Heart left ventricle (tissue), 16 donors: ENCODE measurements around the gene POLR1G. TPM values are rescaled to one million over a fixed set of nuclear protein-coding genes. Genes with fewer than 3 reads are reported as not detected.

Source experiments
- ATAC-seq, 4 donors: fragments of 200-7000 bp; cut with Tn5 transposase; one replicate each; pipeline ENCODE4 v1.9.1; 2020 to 2022; ENCODE audit warnings: moderate library complexity in 4 of 4, mild to moderate bottlenecking in 3 of 4, moderate number of reproducible peaks in 1 of 4
- DNase-seq, 5 donors: peaks; one replicate each; pipeline ENCODE4 v3.0.0-alpha.2; 2020
- H3K27ac ChIP-seq, 12 donors: fragments of 200-600 bp; sonication (generic) in 4 of 12; one replicate each; pipeline versions ENCODE4 v1.5.0 to v1.8.0; 2016 to 2022; ENCODE audit warnings: mild to moderate bottlenecking in 2 of 12
- H3K27me3 ChIP-seq, 9 donors: fragments of 200-600 bp; sonication (generic) in 2 of 9; one replicate each; pipeline versions ENCODE4 v1.5.1 to v1.8.0; 2016 to 2022; ENCODE audit warnings: mild to moderate bottlenecking in 3 of 9
- H3K36me3 ChIP-seq, 9 donors: fragments of 200-600 bp; sonication (generic) in 2 of 9; one replicate each; pipeline versions ENCODE4 v1.5.0 to v1.8.0; 2018 to 2022; ENCODE audit warnings: mild to moderate bottlenecking in 2 of 9
- H3K4me1 ChIP-seq, 12 donors: fragments of 200-600 bp; sonication (generic) in 4 of 12; one replicate each; pipeline versions ENCODE4 v1.5.0 to v1.8.0; 2016 to 2022; ENCODE audit warnings: mild to moderate bottlenecking in 3 of 12
- H3K4me3 ChIP-seq, 12 donors: fragments of 200-600 bp; sonication (generic) in 4 of 12; one replicate each; pipeline versions ENCODE4 v1.5.0 to v1.8.0; 2017 to 2022; ENCODE audit warnings: mild to moderate bottlenecking in 9 of 12, moderate library complexity in 4 of 12
- H3K9me3 ChIP-seq, 12 donors: fragments of 200-600 bp; sonication (generic) in 4 of 12; one replicate each; pipeline versions ENCODE4 v1.5.0 to v1.8.0; 2016 to 2022; ENCODE audit warnings: mild to moderate bottlenecking in 1 of 12
- POLR2A ChIP-seq, 2 donors: fragments of 450-650 bp; IDR thresholded peaks; one replicate each; pipeline ENCODE4 v1.6.1; 2017; ENCODE audit warnings: antibody characterized with exemption in 2 of 2, mild to moderate bottlenecking in 2 of 2, moderate library complexity in 2 of 2
- WGBS, 4 donors: extraction: QIAGEN DNeasy Blood & Tissue Kit in 2 of 4; methylation state at CpG; one replicate each; pipeline versions ENCODE4 v1.1.5 to v1.1.7; 2013 to 2018; 5-methylcytosine and 5-hydroxymethylcytosine counted together
- intact Hi-C, 10 donors: fragments of 100-400 bp; cut with DNase I; formaldehyde crosslinking; loops; one replicate each; pipeline versions ENCODE4 v1.11.1 to v1.14.2; 2022
- polyA plus RNA-seq, 2 donors: library from polyadenylated mRNA; stranded (reverse); fragments of 200-250 nt; gene quantifications; one replicate each; pipeline ENCODE4 v1.2.3, GENCODE V29; 2013
- total RNA-seq, 9 donors: library from RNA; depleted of rRNA in 2 of 9; stranded (reverse); fragments of >200 nt in 2 of 9; fragmentation: NEBNext Ultra II Directional in 3 of 9; extraction: Animal tissue kit (Norgen Biotek cat#: 25700) in 3 of 9; gene quantifications; one replicate each; pipeline versions ENCODE4 v1.1.0 to v1.2.4, GENCODE V29; 2016 to 2023
- TF ChIP-seq, protein P1 (sequence below), 12 donors: fragments of 200-600 bp; sonication (generic) in 4 of 12; IDR thresholded peaks; one replicate each; pipeline versions ENCODE4 v1.5.0 to v1.8.0; 2018 to 2022; ENCODE audit warnings: antibody characterized with exemption in 12 of 12, mild to moderate bottlenecking in 5 of 12
- donor health status: ischemic (EF 13 %, LVEDD 7.1; RV severe dilation, severe dysfunction).
- donor health status: healthy with polysubstance abuse.
- donor health status: DM: no; HTN: yes; CAD: no.
- donor health status: DM: no; HTN: no; CAD: no.
- donor health status: ischemic (EF 25% LVEDD 6.9; RV normal size, moderate dysfunction).
- donor health status: ischemic (EF 25% LVEDD 5.7; RV mildly dilated, moderate dysfunction).
- donor health status: healthy.
- donor health status: DM: yes; HTN: yes; CAD: no.
- donor health status: ischemic (EF 35%, LVEDD 5.7; RV mildly dilated, moderate dysfunction).
- donor health status: nonischemic (EF 11% LVEDD 7.7; RV severe dilation, severe dysfunction).
- donor health status: DM: yes; HTN: yes; CAD: no.
- donor health status: PGD.
- donor health status: ischemic (EF 29% LVEDD 5.4; RV normal size, mild dysfunction).
- donor health status: nonischemic (EF 23%, LVEDD 6.1; RV moderate dilation, normal function).

POLR1G gene
- total and polyA plus RNA-seq, 11 donors, result 4.4 to 10.6 (median 6.9) TPM

- peaks cover 3 to 47% (median 26%) of the 10 kb centered on the region in 12 donors for H3K4me1 ChIP-seq
- H3K4me3 ChIP-seq, result no peak overlapping the region
- H3K9me3 ChIP-seq, result no peaks in the 10 kb centered on the region
- ATAC-seq (no peak), DNase-seq (no peak)
- H3K27me3 ChIP-seq, result no peaks in the 10 kb centered on the region
- 84 to 88% (median 86%) methylated on average over 6 of the region's 6 CpGs for WGBS, 4 donors
- H3K27ac ChIP-seq, result no peak overlapping the region
- H3K36me3 ChIP-seq, result no peaks in the 10 kb centered on the region
- no peak for TF ChIP-seq POLR2A (IDR thresholded peaks at IDR 0.05)
- TF ChIP-seq, protein P1, sequence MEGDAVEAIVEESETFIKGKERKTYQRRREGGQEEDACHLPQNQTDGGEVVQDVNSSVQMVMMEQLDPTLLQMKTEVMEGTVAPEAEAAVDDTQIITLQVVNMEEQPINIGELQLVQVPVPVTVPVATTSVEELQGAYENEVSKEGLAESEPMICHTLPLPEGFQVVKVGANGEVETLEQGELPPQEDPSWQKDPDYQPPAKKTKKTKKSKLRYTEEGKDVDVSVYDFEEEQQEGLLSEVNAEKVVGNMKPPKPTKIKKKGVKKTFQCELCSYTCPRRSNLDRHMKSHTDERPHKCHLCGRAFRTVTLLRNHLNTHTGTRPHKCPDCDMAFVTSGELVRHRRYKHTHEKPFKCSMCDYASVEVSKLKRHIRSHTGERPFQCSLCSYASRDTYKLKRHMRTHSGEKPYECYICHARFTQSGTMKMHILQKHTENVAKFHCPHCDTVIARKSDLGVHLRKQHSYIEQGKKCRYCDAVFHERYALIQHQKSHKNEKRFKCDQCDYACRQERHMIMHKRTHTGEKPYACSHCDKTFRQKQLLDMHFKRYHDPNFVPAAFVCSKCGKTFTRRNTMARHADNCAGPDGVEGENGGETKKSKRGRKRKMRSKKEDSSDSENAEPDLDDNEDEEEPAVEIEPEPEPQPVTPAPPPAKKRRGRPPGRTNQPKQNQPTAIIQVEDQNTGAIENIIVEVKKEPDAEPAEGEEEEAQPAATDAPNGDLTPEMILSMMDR (IDR thresholded peaks at IDR 0.05), result peak in 8 of 12 donors; percentile 9 to 44 (median 28)
- intact Hi-C loops, result no loop called here
Observed at GRCh38 chr19:45446295-45446694, 39.9 kb downstream of the POLR1G start.

DNA sequence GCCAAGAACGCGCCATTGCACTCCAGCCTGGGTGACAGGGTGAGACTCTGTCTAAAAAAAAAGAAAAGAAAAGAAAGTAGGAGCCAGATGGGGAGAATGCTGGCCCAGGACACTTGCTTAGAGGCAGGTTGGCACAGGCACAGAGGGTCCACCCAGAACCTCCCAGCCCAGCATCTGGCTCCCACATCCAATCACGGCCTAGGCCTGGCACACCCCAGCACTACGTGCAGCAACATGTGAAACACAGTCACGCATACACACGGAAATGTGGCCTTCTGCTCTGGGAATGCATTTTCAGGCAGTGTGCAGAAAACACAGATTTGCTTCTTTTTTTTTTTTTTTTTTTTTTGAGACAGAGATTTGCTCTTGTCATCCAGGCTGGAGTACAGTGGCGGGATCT lies 40.5 kb downstream of the POLR1G start:
- no peaks in the 10 kb centered on the region for H3K9me3 ChIP-seq
- H3K36me3 ChIP-seq, result no peaks in the 10 kb centered on the region
- no peaks in the 10 kb centered on the region for H3K27me3 ChIP-seq
- TF ChIP-seq, protein P1 (IDR thresholded peaks at IDR 0.05), result no peak
- TF ChIP-seq POLR2A (IDR thresholded peaks at IDR 0.05), result no peak
- H3K4me3 ChIP-seq, result no peak overlapping the region
- H3K4me1 ChIP-seq, result peaks cover 3 to 53% (median 28%) of the 10 kb centered on the region in 12 donors
- intact Hi-C loops, result no loop called here
- WGBS, 4 donors, result 73 to 91% (median 86%) methylated on average over 7 of the region's 7 CpGs
- ATAC-seq, result no peak
- no peak overlapping the region for H3K27ac ChIP-seq
- DNase-seq, result no peak

GRCh38 chr19:45448425-45448756 lies 41.9 kb downstream of the POLR1G start:
- DNase-seq (no peak), ATAC-seq (no peak)
- Histone ChIP-seq H3K36me3 (no peaks in the 10 kb centered on the region), H3K27me3 (no peaks in the 10 kb centered on the region), H3K4me3 (no peak overlapping the region), H3K27ac (no peak overlapping the region), H3K4me1 (peaks cover 3 to 45% (median 22%) of the 10 kb centered on the region in 12 donors), H3K9me3 (no peaks in the 10 kb centered on the region)
- intact Hi-C loops, result no loop called here
- TF ChIP-seq, protein P1 (IDR thresholded peaks at IDR 0.05), result no peak
- TF ChIP-seq POLR2A (IDR thresholded peaks at IDR 0.05), result no peak
- 90 to 96% (median 95%) methylated on average over 3 of the region's 3 CpGs for WGBS, 4 donors

- Histone ChIP-seq H3K4me1 (peaks cover 3 to 41% (median 20%) of the 10 kb centered on the region in 12 donors), H3K4me3 (no peak overlapping the region), H3K27me3 (no peaks in the 10 kb centered on the region), H3K9me3 (no peaks in the 10 kb centered on the region), H3K27ac (peak overlapping the region in 1 of 12 donors; percentile 80), H3K36me3 (no peaks in the 10 kb centered on the region)
- ATAC-seq (no peak), DNase-seq (no peak)
- TF ChIP-seq, protein P1 (IDR thresholded peaks at IDR 0.05), result no peak
- TF ChIP-seq POLR2A (IDR thresholded peaks at IDR 0.05), result no peak
- WGBS, 4 donors, result 74 to 83% (median 78%) methylated on average over 7 of the region's 7 CpGs
- intact Hi-C loops, result no loop called here
Observed at GRCh38 chr19:45448887-45449299, 42.4 kb downstream of the POLR1G start.
